ENCODE measurements around the gene DOK3. TPM values are rescaled to one million over a fixed set of nuclear protein-coding genes. Genes with fewer than 3 reads are reported as not detected.

The DOK3 gene
- total and polyA plus RNA-seq, 2 experiments from 2014 or later = 2.2 to 11.1 TPM

DNA sequence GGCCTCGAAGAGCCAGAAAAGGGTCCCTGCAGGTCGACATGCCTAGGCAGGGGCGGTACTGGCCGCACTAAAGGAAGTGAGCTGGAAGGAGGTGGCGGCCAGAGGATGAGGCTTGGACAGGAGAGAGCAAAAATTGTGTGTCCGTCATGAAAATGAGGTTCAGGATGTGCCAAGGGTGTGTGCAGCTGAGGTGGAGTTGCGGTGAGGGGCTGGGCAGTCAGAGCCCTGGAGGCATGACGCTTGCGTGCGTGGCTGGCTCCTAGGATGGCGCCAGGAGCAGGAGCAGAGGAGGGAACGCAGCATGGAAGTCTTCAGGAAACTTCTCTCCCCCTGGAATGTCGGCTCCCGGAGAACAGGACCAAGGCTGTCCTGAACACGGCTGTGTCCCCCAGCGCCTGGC is 6.7 kb downstream of the DOK3 start:
- no peaks in the 10 kb centered on the region for H3K79me2 ChIP-seq (replicated peaks; ENCODE audit: insufficient read depth)
- Mint-ChIP-seq H3K9me3 (no peaks in the 10 kb centered on the region), H3K27me3 (ENCODE audit: insufficient read depth, low read depth, poor library complexity) (peaks cover 27% of the 10 kb centered on the region), H3K36me3 (ENCODE audit: low read depth) (peaks cover 14% of the 10 kb centered on the region), H3K4me3 (no peak overlapping the region; the same call in 2 of the 3 replicates), H3K4me1 (peaks cover 28% of the 10 kb centered on the region), H3K27ac (no peak overlapping the region)
- no peak overlapping the region for H2AFZ ChIP-seq
- H3K36me3 ChIP-seq (ENCODE audit: insufficient read depth) = no peaks in the 10 kb centered on the region
- H3K9me2 ChIP-seq (ENCODE audit: insufficient read depth) = no peaks in the 10 kb centered on the region
- no peak for TF ChIP-seq CTCF (conservative IDR thresholded peaks at IDR 0.05; ENCODE audit: low read depth in 2 of 2)
- peaks cover 23% of the 10 kb centered on the region for H3K4me1 ChIP-seq (ENCODE audit: insufficient read depth)
- H3K4me2 ChIP-seq = no peak overlapping the region
- peaks cover 11% of the 10 kb centered on the region; the same call in 1 of the 2 replicates for H3F3A ChIP-seq (replicated peaks; ENCODE audit: low read depth)
- H3K27me3 ChIP-seq (ENCODE audit: insufficient read depth) = peaks cover 22% of the 10 kb centered on the region
- no peak for DNase-seq (ENCODE audit: low spot score)
- H3K27ac ChIP-seq (ENCODE audit: low read depth) = no peak overlapping the region
- no peaks in the 10 kb centered on the region; the same call in 1 of the 2 replicates for H4K20me1 ChIP-seq (replicated peaks; ENCODE audit: insufficient read depth)
- ATAC-seq = no peak
- H3K4me3 ChIP-seq = no peak overlapping the region

GRCh38 chr5:177501874-177502678 is 7.5 kb downstream of the DOK3 start:
- Histone ChIP-seq H3F3A (replicated peaks; ENCODE audit: low read depth) (peaks cover 11% of the 10 kb centered on the region; the same call in 1 of the 2 replicates), H2AFZ (no peak overlapping the region), H3K27ac (ENCODE audit: low read depth) (no peak overlapping the region), H3K4me2 (no peak overlapping the region), H3K4me1 (ENCODE audit: insufficient read depth) (peaks cover 23% of the 10 kb centered on the region), H3K9me2 (ENCODE audit: insufficient read depth) (no peaks in the 10 kb centered on the region), H3K27me3 (ENCODE audit: insufficient read depth) (peaks cover 22% of the 10 kb centered on the region), H3K4me3 (no peak overlapping the region), H3K79me2 (replicated peaks; ENCODE audit: insufficient read depth) (no peaks in the 10 kb centered on the region), H4K20me1 (replicated peaks; ENCODE audit: insufficient read depth) (no peaks in the 10 kb centered on the region; the same call in 1 of the 2 replicates), H3K36me3 (ENCODE audit: insufficient read depth) (no peaks in the 10 kb centered on the region)
- H3K27ac Mint-ChIP-seq = no peak overlapping the region
- no peak overlapping the region; the same call in 2 of the 3 replicates for H3K4me3 Mint-ChIP-seq
- DNase-seq (ENCODE audit: low spot score) = no peak
- peaks cover 28% of the 10 kb centered on the region for H3K4me1 Mint-ChIP-seq
- no peak for ATAC-seq
- peaks cover 6% of the 10 kb centered on the region for H3K36me3 Mint-ChIP-seq (ENCODE audit: low read depth)
- peaks cover 28% of the 10 kb centered on the region for H3K27me3 Mint-ChIP-seq (ENCODE audit: insufficient read depth, low read depth, poor library complexity)
- H3K9me3 Mint-ChIP-seq = no peaks in the 10 kb centered on the region
- TF ChIP-seq CTCF (conservative IDR thresholded peaks at IDR 0.05; ENCODE audit: low read depth in 2 of 2) = no peak
- no peak for TF ChIP-seq ZNF331 (CRISPR knock-in tag; IDR thresholded peaks at IDR 0.05; ENCODE audit: low read depth)
- TF ChIP-seq, protein P1, sequence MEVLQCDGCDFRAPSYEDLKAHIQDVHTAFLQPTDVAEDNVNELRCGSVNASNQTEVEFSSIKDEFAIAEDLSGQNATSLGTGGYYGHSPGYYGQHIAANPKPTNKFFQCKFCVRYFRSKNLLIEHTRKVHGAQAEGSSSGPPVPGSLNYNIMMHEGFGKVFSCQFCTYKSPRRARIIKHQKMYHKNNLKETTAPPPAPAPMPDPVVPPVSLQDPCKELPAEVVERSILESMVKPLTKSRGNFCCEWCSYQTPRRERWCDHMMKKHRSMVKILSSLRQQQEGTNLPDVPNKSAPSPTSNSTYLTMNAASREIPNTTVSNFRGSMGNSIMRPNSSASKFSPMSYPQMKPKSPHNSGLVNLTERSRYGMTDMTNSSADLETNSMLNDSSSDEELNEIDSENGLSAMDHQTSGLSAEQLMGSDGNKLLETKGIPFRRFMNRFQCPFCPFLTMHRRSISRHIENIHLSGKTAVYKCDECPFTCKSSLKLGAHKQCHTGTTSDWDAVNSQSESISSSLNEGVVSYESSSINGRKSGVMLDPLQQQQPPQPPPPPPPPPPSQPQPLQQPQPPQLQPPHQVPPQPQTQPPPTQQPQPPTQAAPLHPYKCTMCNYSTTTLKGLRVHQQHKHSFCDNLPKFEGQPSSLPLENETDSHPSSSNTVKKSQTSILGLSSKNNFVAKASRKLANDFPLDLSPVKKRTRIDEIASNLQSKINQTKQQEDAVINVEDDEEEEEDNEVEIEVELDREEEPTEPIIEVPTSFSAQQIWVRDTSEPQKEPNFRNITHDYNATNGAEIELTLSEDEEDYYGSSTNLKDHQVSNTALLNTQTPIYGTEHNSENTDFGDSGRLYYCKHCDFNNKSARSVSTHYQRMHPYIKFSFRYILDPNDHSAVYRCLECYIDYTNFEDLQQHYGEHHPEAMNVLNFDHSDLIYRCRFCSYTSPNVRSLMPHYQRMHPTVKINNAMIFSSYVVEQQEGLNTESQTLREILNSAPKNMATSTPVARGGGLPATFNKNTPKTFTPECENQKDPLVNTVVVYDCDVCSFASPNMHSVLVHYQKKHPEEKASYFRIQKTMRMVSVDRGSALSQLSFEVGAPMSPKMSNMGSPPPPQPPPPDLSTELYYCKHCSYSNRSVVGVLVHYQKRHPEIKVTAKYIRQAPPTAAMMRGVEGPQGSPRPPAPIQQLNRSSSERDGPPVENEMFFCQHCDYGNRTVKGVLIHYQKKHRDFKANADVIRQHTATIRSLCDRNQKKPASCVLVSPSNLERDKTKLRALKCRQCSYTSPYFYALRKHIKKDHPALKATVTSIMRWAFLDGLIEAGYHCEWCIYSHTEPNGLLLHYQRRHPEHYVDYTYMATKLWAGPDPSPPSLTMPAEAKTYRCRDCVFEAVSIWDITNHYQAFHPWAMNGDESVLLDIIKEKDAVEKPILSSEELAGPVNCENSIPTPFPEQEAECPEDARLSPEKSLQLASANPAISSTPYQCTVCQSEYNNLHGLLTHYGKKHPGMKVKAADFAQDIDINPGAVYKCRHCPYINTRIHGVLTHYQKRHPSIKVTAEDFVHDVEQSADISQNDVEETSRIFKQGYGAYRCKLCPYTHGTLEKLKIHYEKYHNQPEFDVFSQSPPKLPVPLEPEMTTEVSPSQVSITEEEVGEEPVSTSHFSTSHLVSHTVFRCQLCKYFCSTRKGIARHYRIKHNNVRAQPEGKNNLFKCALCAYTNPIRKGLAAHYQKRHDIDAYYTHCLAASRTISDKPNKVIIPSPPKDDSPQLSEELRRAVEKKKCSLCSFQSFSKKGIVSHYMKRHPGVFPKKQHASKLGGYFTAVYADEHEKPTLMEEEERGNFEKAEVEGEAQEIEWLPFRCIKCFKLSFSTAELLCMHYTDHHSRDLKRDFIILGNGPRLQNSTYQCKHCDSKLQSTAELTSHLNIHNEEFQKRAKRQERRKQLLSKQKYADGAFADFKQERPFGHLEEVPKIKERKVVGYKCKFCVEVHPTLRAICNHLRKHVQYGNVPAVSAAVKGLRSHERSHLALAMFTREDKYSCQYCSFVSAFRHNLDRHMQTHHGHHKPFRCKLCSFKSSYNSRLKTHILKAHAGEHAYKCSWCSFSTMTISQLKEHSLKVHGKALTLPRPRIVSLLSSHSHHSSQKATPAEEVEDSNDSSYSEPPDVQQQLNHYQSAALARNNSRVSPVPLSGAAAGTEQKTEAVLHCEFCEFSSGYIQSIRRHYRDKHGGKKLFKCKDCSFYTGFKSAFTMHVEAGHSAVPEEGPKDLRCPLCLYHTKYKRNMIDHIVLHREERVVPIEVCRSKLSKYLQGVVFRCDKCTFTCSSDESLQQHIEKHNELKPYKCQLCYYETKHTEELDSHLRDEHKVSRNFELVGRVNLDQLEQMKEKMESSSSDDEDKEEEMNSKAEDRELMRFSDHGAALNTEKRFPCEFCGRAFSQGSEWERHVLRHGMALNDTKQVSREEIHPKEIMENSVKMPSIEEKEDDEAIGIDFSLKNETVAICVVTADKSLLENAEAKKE (CRISPR knock-in tag; IDR thresholded peaks at IDR 0.05) = no peak
- TF ChIP-seq EZH2phosphoT487 (IDR thresholded peaks at IDR 0.05; ENCODE audit: unreplicated experiment) = no peak
- TF ChIP-seq ZNF114 (CRISPR knock-in tag; IDR thresholded peaks at IDR 0.05) = no peak
- no peak for TF ChIP-seq CREB1 (CRISPR knock-in tag; IDR thresholded peaks at IDR 0.05; ENCODE audit: low read depth)
- no peak for TF ChIP-seq EZH2 (IDR thresholded peaks at IDR 0.05; ENCODE audit: low read depth, unreplicated experiment)
- no peak for TF ChIP-seq NANOG (IDR thresholded peaks at IDR 0.05; ENCODE audit: borderline replicate concordance)
